ENCODE measurements around the gene GDF7.

DNA sequence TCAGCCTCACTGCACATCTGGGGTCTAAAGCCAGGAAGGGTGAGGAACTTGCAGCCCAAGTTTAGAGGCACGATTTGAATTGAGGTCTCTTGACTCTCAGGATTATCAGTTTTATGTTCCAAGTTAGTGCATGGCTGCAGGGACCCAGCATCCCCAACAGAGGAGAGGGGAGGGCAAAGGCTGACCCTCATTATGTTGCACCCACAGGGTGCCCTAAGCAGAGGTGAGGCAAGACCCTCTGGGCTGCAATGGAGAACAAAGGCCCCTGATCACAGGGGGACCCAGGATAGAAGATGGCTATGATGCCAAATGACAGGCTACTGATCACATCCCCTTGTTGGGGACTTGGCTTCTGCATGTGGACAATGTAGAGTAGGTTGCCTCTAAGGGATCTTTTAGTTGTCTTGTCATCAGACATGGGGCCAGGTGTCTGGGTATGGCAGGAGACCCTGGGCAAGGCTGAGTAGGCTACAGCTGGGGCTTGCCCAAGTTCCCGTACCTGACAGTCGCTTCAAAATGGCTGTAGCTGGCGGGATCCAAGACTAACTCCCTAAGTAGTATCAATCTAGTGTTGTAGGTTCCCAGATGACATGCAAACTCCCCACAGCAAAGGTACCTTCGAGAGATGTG, 4.5 kb upstream of the GDF7 start:
- TF ChIP-seq, protein P1, sequence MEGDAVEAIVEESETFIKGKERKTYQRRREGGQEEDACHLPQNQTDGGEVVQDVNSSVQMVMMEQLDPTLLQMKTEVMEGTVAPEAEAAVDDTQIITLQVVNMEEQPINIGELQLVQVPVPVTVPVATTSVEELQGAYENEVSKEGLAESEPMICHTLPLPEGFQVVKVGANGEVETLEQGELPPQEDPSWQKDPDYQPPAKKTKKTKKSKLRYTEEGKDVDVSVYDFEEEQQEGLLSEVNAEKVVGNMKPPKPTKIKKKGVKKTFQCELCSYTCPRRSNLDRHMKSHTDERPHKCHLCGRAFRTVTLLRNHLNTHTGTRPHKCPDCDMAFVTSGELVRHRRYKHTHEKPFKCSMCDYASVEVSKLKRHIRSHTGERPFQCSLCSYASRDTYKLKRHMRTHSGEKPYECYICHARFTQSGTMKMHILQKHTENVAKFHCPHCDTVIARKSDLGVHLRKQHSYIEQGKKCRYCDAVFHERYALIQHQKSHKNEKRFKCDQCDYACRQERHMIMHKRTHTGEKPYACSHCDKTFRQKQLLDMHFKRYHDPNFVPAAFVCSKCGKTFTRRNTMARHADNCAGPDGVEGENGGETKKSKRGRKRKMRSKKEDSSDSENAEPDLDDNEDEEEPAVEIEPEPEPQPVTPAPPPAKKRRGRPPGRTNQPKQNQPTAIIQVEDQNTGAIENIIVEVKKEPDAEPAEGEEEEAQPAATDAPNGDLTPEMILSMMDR (IDR thresholded peaks at IDR 0.05) = no peak
- no peak for TF ChIP-seq POLR2A (IDR thresholded peaks at IDR 0.05)
